Activated CD4-positive, alpha-beta T cell treated with anti-CD3 and anti-CD28 coated beads, Interleukin-2, amount 50 U/mL, for 4 hours (primary cell): ENCODE measurements around the gene CERKL.

Experiments used
- DNase-seq, 2 experiments: peaks; one replicate each; pipeline ENCODE4 v3.0.0-alpha.2; 2020

The CERKL gene

GRCh38 chr2:181623159-181623558, 33.7 kb downstream of the CERKL start:
- DNase-seq = no peak

- no peak for DNase-seq
These were observed 35.0 kb downstream of the CERKL start for GRCh38 chr2:181621779-181622490.

GRCh38 chr2:181619516-181619915, 37.4 kb downstream of the CERKL start:
- DNase-seq = no peak

GRCh38 chr2:181616715-181617114, 40.2 kb downstream of the CERKL start:
- no peak for DNase-seq

- DNase-seq = no peak
These were observed 41.8 kb downstream of the CERKL start for GRCh38 chr2:181614874-181615638.

GRCh38 chr2:181613241-181613640, 43.7 kb downstream of the CERKL start:
- DNase-seq = no peak

- DNase-seq = no peak
These were observed 49.0 kb downstream of the CERKL start for GRCh38 chr2:181607629-181608590.

GRCh38 chr2:181605889-181606837, 50.7 kb downstream of the CERKL start:
- DNase-seq = no peak

GRCh38 chr2:181602017-181602416, 54.9 kb downstream of the CERKL start:
- no peak for DNase-seq

GRCh38 chr2:181596556-181596955, 60.3 kb downstream of the CERKL start:
- DNase-seq = no peak

- DNase-seq = no peak
These were observed 62.6 kb downstream of the CERKL start for GRCh38 chr2:181594322-181594721.

GRCh38 chr2:181589779-181590178, 67.1 kb downstream of the CERKL start:
- DNase-seq = no peak

- DNase-seq = no peak
These were observed 68.4 kb downstream of the CERKL start for GRCh38 chr2:181588546-181588945.

GRCh38 chr2:181586569-181587081, 70.3 kb downstream of the CERKL start:
- DNase-seq = no peak

GRCh38 chr2:181585732-181586131, 71.2 kb downstream of the CERKL start:
- DNase-seq = no peak

GRCh38 chr2:181581534-181581933, 75.4 kb downstream of the CERKL start:
- DNase-seq = no peak

- no peak for DNase-seq
These were observed 78.1 kb downstream of the CERKL start for GRCh38 chr2:181578829-181579228.

- DNase-seq = no peak
These were observed 80.5 kb downstream of the CERKL start for GRCh38 chr2:181576431-181576830.

GRCh38 chr2:181575650-181576025, 81.3 kb downstream of the CERKL start:
- DNase-seq = no peak

GRCh38 chr2:181575024-181575649, 81.8 kb downstream of the CERKL start:
- DNase-seq = no peak

- no peak for DNase-seq
These were observed 82.6 kb downstream of the CERKL start for GRCh38 chr2:181574321-181574720.
